Skeletal muscle satellite cell (primary cell): Measurements from ENCODE around the gene ATP5F1D. TPM values are rescaled to one million over a fixed set of nuclear protein-coding genes. Genes with fewer than 3 reads are reported as not detected.
"Not testable (repeated sequence)": the region's sequence is repeated elsewhere in the genome, so short reads cannot be mapped to it uniquely, and the experiment has no call there.

ENCODE experiments used
- H3K27me3 ChIP-seq: 2 replicates; pipeline ENCODE4 v1.7.0; 2013; ENCODE audit warnings: low read length; ENCODE audit not compliant: control insufficient read depth, insufficient read depth
- H3K36me3 ChIP-seq: 2 replicates; pipeline ENCODE4 v1.7.0; 2013; ENCODE audit warnings: mild to moderate bottlenecking, control low read depth, low read length; ENCODE audit not compliant: insufficient read depth
- H3K4me1 ChIP-seq: 2 replicates; pipeline ENCODE4 v1.7.0; 2013; ENCODE audit warnings: low read length; ENCODE audit not compliant: control insufficient read depth, insufficient read depth
- H3K4me2 ChIP-seq: 2 replicates; pipeline ENCODE4 v1.7.0; 2013; ENCODE audit warnings: mild to moderate bottlenecking, low read length
- H3K4me3 ChIP-seq: 2 replicates; pipeline ENCODE4 v1.7.0; 2013; ENCODE audit warnings: low read length
- H3K9ac ChIP-seq: 2 replicates; pipeline ENCODE4 v1.7.0; 2013; ENCODE audit warnings: mild to moderate bottlenecking, low read depth, low read length, moderate library complexity
- H3K9me3 ChIP-seq: replicated peaks from 2 replicates; pipeline ENCODE4 v1.7.0; 2013; ENCODE audit warnings: mild to moderate bottlenecking, control low read depth, low read length
- total RNA-seq: library from RNA; depleted of rRNA; stranded (reverse); fragments of >200 nt; gene quantifications from 2 replicates; pipeline ENCODE4 v1.2.3, GENCODE V29; 2012; rRNA removed

ATP5F1D gene
- 33.9 and 42.1 TPM in 2 replicates for total RNA-seq

DNA sequence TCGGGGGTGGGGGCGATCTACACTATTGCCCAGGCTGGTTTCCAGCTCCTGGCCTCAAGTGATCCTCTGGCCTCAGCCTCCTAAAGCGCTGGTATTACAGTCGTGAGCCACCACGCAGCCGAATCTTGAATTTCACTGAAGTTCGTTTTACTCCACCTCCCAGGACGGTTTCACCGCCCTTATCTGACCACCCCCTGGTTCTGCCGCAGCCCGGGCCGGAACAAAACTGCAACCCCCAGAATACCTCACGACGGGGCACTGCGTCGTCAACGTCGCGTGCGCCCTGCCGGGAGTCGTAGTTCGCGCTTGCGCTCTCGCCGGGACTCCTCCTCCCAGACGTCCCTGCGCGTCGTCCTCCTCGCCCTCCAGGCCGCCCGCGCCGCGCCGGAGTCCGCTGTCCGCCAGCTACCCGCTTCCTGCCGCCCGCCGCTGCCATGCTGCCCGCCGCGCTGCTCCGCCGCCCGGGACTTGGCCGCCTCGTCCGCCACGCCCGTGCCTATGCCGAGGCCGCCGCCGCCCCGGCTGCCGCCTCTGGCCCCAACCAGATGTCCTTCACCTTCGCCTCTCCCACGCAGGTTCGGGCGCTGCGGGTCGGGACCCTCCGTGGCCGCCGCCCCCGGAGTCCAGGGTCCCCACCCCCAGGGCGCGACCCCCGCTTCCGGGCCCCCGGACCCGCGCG, at the start of gene ATP5F1D:
TSS of gene ATP5F1D (plus strand) at position 335 of the 679 bp plus-strand sequence. CDS start at position 435, 100 bp downstream.
- Histone ChIP-seq H3K27me3 (no peaks in the 10 kb centered on the region), H3K4me2 (peak within 1 kb of the TSS; percentile 97), H3K4me3 (peak within 1 kb of the TSS; percentile 94), H3K36me3 (peaks cover 9% of the 10 kb centered on the region), H3K4me1 (peaks cover 57% of the 10 kb centered on the region), H3K9me3 (no peaks in the 10 kb centered on the region), H3K9ac (peak within 1 kb of the TSS; percentile 91)

DNA sequence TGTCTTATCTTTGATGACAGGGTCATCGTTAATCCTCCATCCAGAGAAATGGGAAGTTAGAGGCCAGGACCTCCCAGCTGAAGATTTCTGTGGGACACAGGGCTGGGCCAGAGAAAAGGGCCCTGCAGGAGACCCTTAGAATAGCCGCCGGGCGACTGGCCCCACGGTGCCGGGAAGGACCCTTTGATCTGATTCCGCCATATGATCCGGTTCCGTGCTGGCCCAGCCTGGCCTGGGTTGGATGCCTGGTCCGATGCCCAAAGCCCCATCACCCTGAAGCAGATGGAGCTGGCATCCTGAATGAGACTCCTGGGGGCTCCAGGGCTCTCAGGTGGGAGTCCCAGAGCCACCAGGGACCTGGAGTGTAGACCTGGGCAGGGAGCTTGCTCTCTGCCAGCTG, 42.0 kb upstream of the ATP5F1D start:
- no peak overlapping the region for H3K4me3 ChIP-seq
- no peaks in the 10 kb centered on the region for H3K36me3 ChIP-seq
- H3K27me3 ChIP-seq, result no peaks in the 10 kb centered on the region
- peaks cover 6% of the 10 kb centered on the region for H3K4me1 ChIP-seq
- no peak overlapping the region for H3K9ac ChIP-seq
- no peaks in the 10 kb centered on the region for H3K9me3 ChIP-seq
- no peak overlapping the region for H3K4me2 ChIP-seq

DNA sequence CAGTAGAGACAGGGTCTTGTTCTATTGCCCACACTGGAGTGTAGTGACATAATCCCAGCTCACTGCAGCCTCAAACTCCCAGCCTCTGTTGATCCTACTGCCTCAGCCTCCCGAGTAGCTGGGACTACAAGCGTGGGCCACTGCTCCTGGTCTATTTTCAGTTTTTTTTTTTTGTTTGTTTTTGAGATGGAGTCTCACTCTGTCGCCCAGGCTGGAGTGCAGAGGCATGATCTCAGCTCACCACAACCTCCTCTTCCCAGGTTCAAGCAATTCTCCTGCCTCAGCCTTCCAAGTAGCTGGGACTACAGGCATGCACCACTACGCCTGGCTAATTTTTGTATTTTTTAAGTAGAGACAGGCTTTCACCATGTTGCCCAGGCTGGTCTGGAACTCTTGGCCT, 40.9 kb upstream of the ATP5F1D start:
- H3K27me3 ChIP-seq, H3K9me3 ChIP-seq, H3K4me3 ChIP-seq, H3K4me2 ChIP-seq, H3K9ac ChIP-seq, H3K36me3 ChIP-seq: not testable (repeated sequence)
- peaks cover 11% of the 10 kb centered on the region for H3K4me1 ChIP-seq

DNA sequence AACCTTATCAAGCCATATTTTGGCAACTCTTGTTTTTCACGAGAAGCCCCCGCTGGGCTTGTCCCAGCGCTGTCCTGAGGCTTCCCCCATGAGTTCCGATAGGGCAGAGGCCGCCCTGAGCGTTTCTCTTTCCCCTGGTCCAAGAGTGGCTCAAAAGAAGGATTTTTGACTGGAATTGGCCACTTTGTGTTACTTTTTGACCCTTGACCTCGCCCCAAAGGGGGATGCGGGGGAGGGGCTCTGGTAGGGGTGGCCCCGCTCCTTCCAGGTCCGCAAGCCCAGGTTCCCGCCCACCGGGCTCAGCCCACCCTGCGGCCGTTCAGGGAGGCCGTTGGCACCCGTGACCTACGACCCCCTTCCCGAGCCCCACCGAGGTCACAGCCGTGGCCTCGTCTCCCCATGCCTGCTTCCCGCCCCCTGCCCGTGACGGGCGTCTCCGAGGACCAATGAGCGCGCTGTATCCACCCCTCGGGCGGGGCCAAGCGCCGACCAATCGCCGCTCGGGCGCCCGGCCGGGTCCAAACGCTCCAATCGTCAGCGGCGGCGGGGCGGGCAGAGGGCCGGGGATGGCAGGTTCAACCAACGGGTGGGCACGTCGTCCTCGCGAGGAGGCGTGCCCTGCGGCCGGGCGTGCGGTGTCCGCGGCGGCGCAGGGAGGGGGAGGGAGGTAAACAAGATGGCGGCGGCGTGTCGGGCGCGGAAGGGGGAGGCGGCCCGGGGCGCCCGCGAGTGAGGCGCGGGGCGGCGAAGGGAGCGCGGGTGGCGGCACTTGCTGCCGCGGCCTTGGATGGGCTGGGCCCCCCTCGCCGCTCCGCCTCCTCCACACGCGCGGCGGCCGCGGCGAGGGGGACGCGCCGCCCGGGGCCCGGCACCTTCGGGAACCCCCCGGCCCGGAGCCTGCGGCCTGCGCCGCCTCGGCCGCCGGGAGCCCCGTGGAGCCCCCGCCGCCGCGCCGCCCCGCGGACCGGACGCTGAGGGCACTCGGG, 36.1 kb upstream of the ATP5F1D start, which contains the start of gene STK11:
TSS of gene STK11 (plus strand) at position 665 of the 986 bp plus-strand sequence. CDS start 1,136 bp downstream, outside the sequence.
- no peaks in the 10 kb centered on the region for H3K9me3 ChIP-seq
- peak within 1 kb of the TSS; percentile 99 for H3K4me2 ChIP-seq
- H3K4me3 ChIP-seq, result peak within 1 kb of the TSS; percentile 80
- H3K4me1 ChIP-seq, result peaks cover 36% of the 10 kb centered on the region
- H3K9ac ChIP-seq, result peak within 1 kb of the TSS; percentile 81
- H3K36me3 ChIP-seq, result peaks cover 8% of the 10 kb centered on the region
- no peaks in the 10 kb centered on the region for H3K27me3 ChIP-seq

GRCh38 chr19:1206150-1206863, 35.2 kb upstream of the ATP5F1D start:
- Histone ChIP-seq H3K27me3 (no peaks in the 10 kb centered on the region), H3K9ac (peak overlapping the region; percentile 79), H3K4me2 (peak overlapping the region; percentile 99), H3K36me3 (peaks cover 10% of the 10 kb centered on the region), H3K4me1 (peaks cover 36% of the 10 kb centered on the region), H3K4me3 (peak overlapping the region; percentile 79), H3K9me3 (no peaks in the 10 kb centered on the region)

- Histone ChIP-seq H3K36me3 (peaks cover 10% of the 10 kb centered on the region), H3K9me3 (no peaks in the 10 kb centered on the region), H3K4me1 (peaks cover 36% of the 10 kb centered on the region), H3K27me3 (no peaks in the 10 kb centered on the region), H3K4me2 (peak overlapping the region; percentile 99), H3K9ac (peak overlapping the region; percentile 79), H3K4me3 (peak overlapping the region; percentile 79)
Measured at GRCh38 chr19:1206864-1207450, 34.6 kb upstream of the ATP5F1D start.

DNA sequence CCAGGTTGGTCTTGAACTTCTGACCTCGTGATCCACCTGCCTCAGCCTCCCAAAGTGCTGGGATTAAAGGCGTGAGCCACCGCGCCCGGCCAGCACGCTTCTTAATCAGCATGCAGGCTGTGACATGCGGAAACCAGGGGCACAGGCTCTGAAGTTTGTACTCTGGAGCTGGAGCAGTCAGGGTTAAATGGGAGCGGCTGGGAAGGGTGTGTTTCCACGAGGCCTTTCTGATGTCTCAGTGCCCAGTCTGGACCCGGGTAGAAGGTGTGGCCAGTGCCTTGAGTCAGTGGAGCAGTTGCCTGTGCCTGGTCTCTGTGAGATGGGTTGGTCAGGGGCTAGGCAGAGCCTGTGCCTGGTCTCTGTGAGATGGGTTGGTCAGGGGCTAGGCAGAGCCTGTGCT, 32.7 kb upstream of the ATP5F1D start:
- Histone ChIP-seq H3K4me3 (peak overlapping the region; percentile 42), H3K4me2 (peak overlapping the region; percentile 68), H3K36me3 (peaks cover 17% of the 10 kb centered on the region), H3K4me1 (peaks cover 38% of the 10 kb centered on the region)
- H3K9me3 ChIP-seq, H3K27me3 ChIP-seq, H3K9ac ChIP-seq: not testable (repeated sequence)

- Histone ChIP-seq H3K9me3 (no peaks in the 10 kb centered on the region), H3K4me3 (no peak overlapping the region), H3K4me1 (peaks cover 48% of the 10 kb centered on the region), H3K36me3 (peaks cover 21% of the 10 kb centered on the region), H3K9ac (peak overlapping the region; percentile 23), H3K4me2 (peak overlapping the region; percentile 30), H3K27me3 (no peaks in the 10 kb centered on the region)
Measured at GRCh38 chr19:1210227-1210538, 31.4 kb upstream of the ATP5F1D start.

DNA sequence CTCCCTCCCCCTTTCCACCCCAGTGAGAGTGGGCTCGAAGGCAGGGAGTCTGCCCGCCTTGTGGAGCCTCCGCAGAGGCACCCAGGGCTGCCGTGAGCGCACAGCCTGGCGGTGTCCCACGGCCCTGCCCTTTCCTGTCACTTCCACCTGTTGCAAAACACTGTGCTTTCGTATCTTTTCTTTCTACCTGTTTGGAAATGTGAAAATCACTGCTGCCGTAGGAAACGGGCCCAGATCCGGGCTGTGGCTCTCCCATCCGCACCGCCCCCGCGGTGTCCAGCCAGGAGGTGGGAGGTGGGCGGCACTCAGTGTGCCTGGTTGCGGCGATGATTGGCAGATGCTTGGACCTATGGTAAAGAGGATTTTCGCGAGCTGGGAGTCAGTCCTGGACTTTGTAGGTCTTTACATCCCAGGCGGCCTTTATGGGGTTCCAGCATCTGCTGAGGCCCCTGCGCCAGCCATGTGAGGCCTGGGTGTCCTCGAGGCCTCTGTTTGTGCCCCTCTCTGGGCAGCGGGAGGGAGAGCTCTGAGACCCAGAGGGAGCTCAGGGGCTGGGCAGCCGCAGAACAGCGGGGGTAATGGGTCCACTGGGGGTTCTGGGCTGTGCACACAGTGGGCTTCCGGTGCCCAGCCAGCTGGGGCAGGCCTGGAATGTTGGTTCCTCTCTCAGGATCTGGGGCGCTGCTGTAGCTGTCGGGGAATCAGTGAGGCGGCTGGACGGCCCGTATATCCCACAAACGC, 29.9 kb upstream of the ATP5F1D start:
- no peak overlapping the region for H3K4me3 ChIP-seq
- peaks cover 21% of the 10 kb centered on the region for H3K36me3 ChIP-seq
- no peak overlapping the region for H3K4me2 ChIP-seq
- no peaks in the 10 kb centered on the region for H3K27me3 ChIP-seq
- peaks cover 62% of the 10 kb centered on the region for H3K4me1 ChIP-seq
- H3K9ac ChIP-seq, result no peak overlapping the region
- no peaks in the 10 kb centered on the region for H3K9me3 ChIP-seq

GRCh38 chr19:1213391-1214286, 27.9 kb upstream of the ATP5F1D start:
- peaks cover 21% of the 10 kb centered on the region for H3K36me3 ChIP-seq
- H3K4me2 ChIP-seq, result peak overlapping the region; percentile 71
- H3K4me1 ChIP-seq, result peaks cover 67% of the 10 kb centered on the region
- H3K9me3 ChIP-seq, result no peaks in the 10 kb centered on the region
- peak overlapping the region; percentile 85 for H3K9ac ChIP-seq
- no peaks in the 10 kb centered on the region for H3K27me3 ChIP-seq
- peak overlapping the region; percentile 34 for H3K4me3 ChIP-seq
